Testis (tissue), 3 donors: ENCODE data around the gene BBOX1. TPM values are rescaled to one million over a fixed set of nuclear protein-coding genes. Genes with fewer than 3 reads are reported as not detected.

Source experiments
- DNase-seq: peaks from one replicate; pipeline ENCODE4 v3.0.0-alpha.2; 2019
- H3K27ac ChIP-seq, 2 donors: fragments of 200-600 bp; sonication (generic); one replicate each; pipeline ENCODE4 v1.5.1; 2019
- H3K27me3 ChIP-seq: fragments of 200-600 bp; sonication (generic); one replicate; pipeline ENCODE4 v1.5.1; 2019
- H3K36me3 ChIP-seq: fragments of 200-600 bp; sonication (generic); one replicate; pipeline ENCODE4 v1.5.1; 2017; ENCODE audit warnings: low read depth; ENCODE audit errors: missing control alignments
- H3K4me1 ChIP-seq: fragments of 200-600 bp; sonication (generic); one replicate; pipeline ENCODE4 v1.5.1; 2019
- H3K4me3 ChIP-seq, 2 donors: fragments of 200-600 bp; sonication (generic); one replicate each; pipeline ENCODE4 v1.5.1; 2017 to 2019
- H3K9me3 ChIP-seq: fragments of 200-600 bp; sonication (generic); one replicate; pipeline ENCODE4 v1.5.1; 2017
- POLR2A ChIP-seq: fragments of 450-650 bp; IDR thresholded peaks from one replicate; pipeline ENCODE4 v1.6.1; 2017; ENCODE audit warnings: antibody characterized with exemption, mild to moderate bottlenecking, moderate library complexity
- WGBS, 2 donors: methylation state at CpG; one replicate each; pipeline ENCODE4 v1.1.5; 2018; 5-methylcytosine and 5-hydroxymethylcytosine counted together
- intact Hi-C: fragments of 100-400 bp; cut with DNase I; formaldehyde crosslinking; loops from one replicate; pipeline ENCODE4 v1.15.1; 2023; ENCODE audit warnings: low total_unique reads
- polyA plus RNA-seq: library from polyadenylated mRNA; stranded (reverse); fragments of 350-450 nt; fragmentation: Illumina TruSeq; extraction: RNeasy Lipid Tissue Mini Kit (QIAGEN cat#74804); gene quantifications from one replicate; pipeline ENCODE4 v1.2.3, GENCODE V29; 2014; ENCODE audit warnings: low read depth, low replicate concordance; ENCODE audit not compliant: insufficient read depth
- total RNA-seq, 2 donors: library from RNA; depleted of rRNA; stranded (reverse); fragments of >200 nt; gene quantifications; one replicate each; pipeline ENCODE4 v1.2.3, GENCODE V29; 2016
- TF ChIP-seq, protein P1 (sequence below), 3 experiments: fragments of 450-650 bp in 2 of 3; fragments of 200-600 bp in 1 of 3; sonication (generic) in 1 of 3; IDR thresholded peaks; one replicate each; pipeline ENCODE4 v1.5.1; 2016 to 2019; ENCODE audit warnings: antibody characterized with exemption in 3 of 3, mild to moderate bottlenecking in 2 of 3, moderate library complexity in 1 of 3

The BBOX1 gene
- total and polyA plus RNA-seq, 3 donors from 2014 or later, result 0.24 to 1.2 TPM; not detected in 1

DNA sequence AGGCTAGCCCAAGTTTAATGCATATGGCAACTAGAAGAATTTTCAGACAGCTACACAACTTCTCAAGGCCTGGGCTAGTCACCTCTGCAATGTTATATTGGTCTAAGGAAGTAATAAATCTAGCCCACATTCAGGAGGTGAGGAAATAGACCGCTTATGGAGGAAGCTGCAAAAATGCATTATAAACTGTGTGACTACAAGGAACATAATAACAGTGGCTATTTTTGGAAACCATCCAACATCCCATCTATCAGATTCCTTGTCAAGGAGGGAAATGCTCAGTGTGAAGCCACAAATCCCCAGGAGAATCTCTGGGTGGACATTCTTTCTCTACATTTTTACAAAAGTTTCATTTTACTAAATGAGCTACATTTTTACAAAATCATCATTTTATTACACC is 76.1 kb downstream of the BBOX1 start:
- H3K4me3 ChIP-seq, result no peak overlapping the region
- H3K27me3 ChIP-seq, result no peaks in the 10 kb centered on the region
- no peak for TF ChIP-seq POLR2A
- TF ChIP-seq, protein P1, sequence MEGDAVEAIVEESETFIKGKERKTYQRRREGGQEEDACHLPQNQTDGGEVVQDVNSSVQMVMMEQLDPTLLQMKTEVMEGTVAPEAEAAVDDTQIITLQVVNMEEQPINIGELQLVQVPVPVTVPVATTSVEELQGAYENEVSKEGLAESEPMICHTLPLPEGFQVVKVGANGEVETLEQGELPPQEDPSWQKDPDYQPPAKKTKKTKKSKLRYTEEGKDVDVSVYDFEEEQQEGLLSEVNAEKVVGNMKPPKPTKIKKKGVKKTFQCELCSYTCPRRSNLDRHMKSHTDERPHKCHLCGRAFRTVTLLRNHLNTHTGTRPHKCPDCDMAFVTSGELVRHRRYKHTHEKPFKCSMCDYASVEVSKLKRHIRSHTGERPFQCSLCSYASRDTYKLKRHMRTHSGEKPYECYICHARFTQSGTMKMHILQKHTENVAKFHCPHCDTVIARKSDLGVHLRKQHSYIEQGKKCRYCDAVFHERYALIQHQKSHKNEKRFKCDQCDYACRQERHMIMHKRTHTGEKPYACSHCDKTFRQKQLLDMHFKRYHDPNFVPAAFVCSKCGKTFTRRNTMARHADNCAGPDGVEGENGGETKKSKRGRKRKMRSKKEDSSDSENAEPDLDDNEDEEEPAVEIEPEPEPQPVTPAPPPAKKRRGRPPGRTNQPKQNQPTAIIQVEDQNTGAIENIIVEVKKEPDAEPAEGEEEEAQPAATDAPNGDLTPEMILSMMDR (IDR thresholded peaks at IDR 0.05), result no peak
- no peaks in the 10 kb centered on the region for H3K36me3 ChIP-seq
- H3K27ac ChIP-seq, result no peak overlapping the region
- H3K4me1 ChIP-seq, result no peaks in the 10 kb centered on the region
- intact Hi-C loops, result no loop called here
- 55 to 76% methylated on average over 1 of the region's 1 CpG for WGBS, 2 donors
- no peak for DNase-seq
- H3K9me3 ChIP-seq, result no peaks in the 10 kb centered on the region

DNA sequence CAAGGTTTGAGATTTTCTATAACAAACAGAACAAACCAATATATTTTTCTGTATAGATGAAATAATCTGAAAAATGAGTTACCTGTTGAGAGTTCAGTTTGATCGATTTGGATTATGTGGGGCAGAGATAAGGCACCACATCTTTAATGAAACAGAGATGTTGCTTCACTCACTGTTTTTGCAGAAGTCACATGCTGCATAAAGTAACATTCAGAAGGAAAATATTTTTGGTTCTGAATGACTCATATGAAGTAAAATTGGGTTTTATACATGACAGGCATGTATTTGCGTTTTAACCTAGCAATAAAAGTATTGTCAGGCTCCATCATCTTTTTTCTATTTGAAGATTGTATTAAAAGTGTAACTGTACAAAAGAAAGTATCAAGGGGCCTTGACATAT is 77.8 kb downstream of the BBOX1 start:
- no peak for TF ChIP-seq POLR2A
- TF ChIP-seq, protein P1 (IDR thresholded peaks at IDR 0.05), result no peak
- no peak overlapping the region for H3K27ac ChIP-seq
- no peaks in the 10 kb centered on the region for H3K36me3 ChIP-seq
- H3K27me3 ChIP-seq, result no peaks in the 10 kb centered on the region
- no peaks in the 10 kb centered on the region for H3K9me3 ChIP-seq
- 89 to 92% methylated on average over 2 of the region's 2 CpGs for WGBS, 2 donors
- no peaks in the 10 kb centered on the region for H3K4me1 ChIP-seq
- intact Hi-C loops, result no loop called here
- DNase-seq, result no peak
- H3K4me3 ChIP-seq, result no peak overlapping the region

DNA sequence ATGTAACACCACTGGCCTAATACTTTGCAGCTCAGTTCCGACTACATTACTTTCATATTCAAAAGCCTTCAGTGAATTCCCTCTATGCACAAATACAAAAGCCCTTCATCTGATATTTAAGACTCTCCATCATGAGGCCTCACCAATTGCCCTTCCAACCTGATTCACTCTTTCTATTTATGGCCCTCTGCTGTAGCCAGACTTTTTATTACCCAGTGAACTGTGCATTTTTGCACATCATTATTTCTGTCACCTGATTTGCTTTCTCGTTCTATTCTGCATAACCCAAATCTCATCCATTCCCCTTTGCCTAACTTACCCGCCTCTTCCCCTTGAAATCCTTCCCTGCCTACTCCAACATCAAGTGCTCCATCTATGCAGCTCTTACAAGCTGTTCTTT is 78.3 kb downstream of the BBOX1 start:
- DNase-seq, result no peak
- Histone ChIP-seq H3K9me3 (no peaks in the 10 kb centered on the region), H3K4me3 (no peak overlapping the region), H3K4me1 (no peaks in the 10 kb centered on the region), H3K36me3 (no peaks in the 10 kb centered on the region), H3K27ac (no peak overlapping the region), H3K27me3 (no peaks in the 10 kb centered on the region)
- intact Hi-C loops, result no loop called here
- TF ChIP-seq, protein P1 (IDR thresholded peaks at IDR 0.05), result no peak
- no peak for TF ChIP-seq POLR2A
- WGBS, 2 donors, result 88 to 91% methylated on average over 3 of the region's 3 CpGs

DNA sequence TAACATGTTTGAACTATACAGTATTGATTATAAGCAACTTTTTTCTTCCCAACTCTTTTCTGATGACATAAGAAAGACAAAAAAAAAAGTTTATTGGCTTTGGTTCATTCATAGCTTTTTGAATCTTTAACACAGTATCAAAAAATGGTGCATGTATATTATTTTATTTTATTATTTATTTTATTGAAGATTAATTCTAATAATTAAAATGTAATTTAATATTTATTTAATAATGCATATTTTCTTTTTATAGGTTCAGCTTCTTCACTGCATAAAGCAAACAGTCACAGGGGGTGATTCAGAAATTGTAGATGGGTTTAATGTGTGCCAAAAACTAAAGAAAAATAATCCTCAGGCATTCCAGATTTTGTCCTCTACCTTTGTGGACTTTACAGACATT is 78.8 kb downstream of the BBOX1 start:
- H3K36me3 ChIP-seq, result no peaks in the 10 kb centered on the region
- H3K27ac ChIP-seq, result no peak overlapping the region
- no peak for TF ChIP-seq POLR2A
- TF ChIP-seq, protein P1 (IDR thresholded peaks at IDR 0.05), result no peak
- DNase-seq, result no peak
- H3K9me3 ChIP-seq, result no peaks in the 10 kb centered on the region
- no peaks in the 10 kb centered on the region for H3K4me1 ChIP-seq
- no peak overlapping the region for H3K4me3 ChIP-seq
- no peaks in the 10 kb centered on the region for H3K27me3 ChIP-seq
- intact Hi-C loops, result no loop called here

DNA sequence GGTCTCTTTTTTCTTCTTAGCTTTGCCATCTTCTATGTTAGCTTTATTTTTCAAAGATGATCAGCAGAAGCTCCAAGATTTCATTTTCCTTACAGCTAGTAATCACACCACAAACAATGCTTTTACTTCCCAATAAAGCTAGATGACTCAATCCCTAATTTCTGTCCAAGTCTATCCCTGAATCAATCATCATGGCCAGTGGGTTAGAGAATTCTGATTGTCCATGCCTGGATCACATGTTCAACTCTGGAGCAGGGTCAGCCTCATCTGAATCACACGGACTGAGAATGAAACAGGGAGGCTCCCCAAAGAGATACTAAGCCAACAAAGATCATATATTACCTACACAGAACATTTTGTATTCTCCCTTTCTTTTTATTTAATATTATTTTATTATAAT is 79.6 kb downstream of the BBOX1 start:
- H3K27ac ChIP-seq, result no peak overlapping the region
- no peaks in the 10 kb centered on the region for H3K9me3 ChIP-seq
- no peak overlapping the region for H3K4me3 ChIP-seq
- no peaks in the 10 kb centered on the region for H3K36me3 ChIP-seq
- no peak for DNase-seq
- WGBS, 2 donors, result 52 to 72% methylated on average over 1 of the region's 1 CpG
- no peaks in the 10 kb centered on the region for H3K4me1 ChIP-seq
- H3K27me3 ChIP-seq, result no peaks in the 10 kb centered on the region
- no peak for TF ChIP-seq POLR2A
- TF ChIP-seq, protein P1 (IDR thresholded peaks at IDR 0.05), result no peak
- intact Hi-C loops, result loop anchor here (5.0 kb wide), 1 partner anchor 363 kb away; no protein-coding TSS in a partner anchor
